NB4 (cell line): Measurements from ENCODE around the gene NIPAL1.
"Not testable (repeated sequence)": the region's sequence is repeated elsewhere in the genome, so short reads cannot be mapped to it uniquely, and the experiment has no call there.

Experiments
- DNase-seq: peaks from one replicate; pipeline ENCODE4 v3.0.0; 2010; ENCODE audit warnings: low read depth
- H3K4me3 ChIP-seq: one replicate; pipeline ENCODE4 v1.5.1; 2011; ENCODE audit warnings: mild to moderate bottlenecking, low read depth, low read length, moderate library complexity
- CTCF ChIP-seq: IDR thresholded peaks from one replicate; pipeline ENCODE4 v1.5.1; 2012; ENCODE audit warnings: low read depth, low read length
- MAX ChIP-seq: IDR thresholded peaks from 2 replicates; pipeline ENCODE4 v1.6.1; 2011; ENCODE audit warnings: low read depth, low read length
- MYC ChIP-seq: IDR thresholded peaks from 2 replicates; pipeline ENCODE4 v1.6.1; 2011; ENCODE audit warnings: low read depth, low read length
- POLR2A ChIP-seq: IDR thresholded peaks from 2 replicates; pipeline ENCODE4 v1.6.1; 2011; ENCODE audit warnings: mild to moderate bottlenecking; ENCODE audit not compliant: insufficient read length; ENCODE audit errors: extremely low read depth

Gene NIPAL1

GRCh38 chr4:47996021-47996420, 20.6 kb upstream of the NIPAL1 start:
- TF ChIP-seq POLR2A (no peak), CTCF (no peak), MAX (no peak), MYC (no peak)
- no peak for DNase-seq
- no peak overlapping the region for H3K4me3 ChIP-seq

GRCh38 chr4:48002267-48002666, 14.3 kb upstream of the NIPAL1 start:
- TF ChIP-seq MAX (no peak), MYC (no peak), CTCF (no peak), POLR2A (no peak)
- no peak for DNase-seq

GRCh38 chr4:48003568-48003967, 13.0 kb upstream of the NIPAL1 start:
- H3K4me3 ChIP-seq = not testable (repeated sequence)
- DNase-seq = peak; percentile 30
- TF ChIP-seq CTCF = peak; percentile 36

More at GRCh38 chr4:48002267-48002666, 14.3 kb upstream of the NIPAL1 start:
- H3K4me3 ChIP-seq = no peak overlapping the region

- TF ChIP-seq POLR2A (no peak), MYC (no peak), CTCF (no peak), MAX (no peak)
- DNase-seq = no peak
- H3K4me3 ChIP-seq = no peak overlapping the region
Observed at GRCh38 chr4:48005781-48006180, 10.8 kb upstream of the NIPAL1 start.

GRCh38 chr4:48008021-48008596, 8.5 kb upstream of the NIPAL1 start:
- no peak for TF ChIP-seq MYC
- TF ChIP-seq MAX = no peak
- TF ChIP-seq CTCF = no peak
- TF ChIP-seq POLR2A = no peak
- peak; percentile 11 for DNase-seq

GRCh38 chr4:48010906-48011305, 5.7 kb upstream of the NIPAL1 start:
- DNase-seq, H3K4me3 ChIP-seq: not testable (repeated sequence)

More at GRCh38 chr4:48008021-48008596, 8.5 kb upstream of the NIPAL1 start:
- no peak overlapping the region for H3K4me3 ChIP-seq
